OCI-LY1 (cell line): ENCODE measurements around the gene SLAIN2.

Experiments used
- H2AFZ ChIP-seq: fragments of 200-600 bp; sonication (generic), shearing (Covaris generic); 2 replicates; pipeline ENCODE4 v1.6.0; 2014; ENCODE audit warnings: antibody characterized with exemption, mild to moderate bottlenecking, low read length
- H3F3A ChIP-seq: fragments of 200-600 bp; sonication (generic), shearing (Covaris generic); 2 replicates; pipeline ENCODE4 v1.6.0; 2014; ENCODE audit warnings: mild to moderate bottlenecking, antibody characterized with exemption, low read length, moderate library complexity; ENCODE audit not compliant: insufficient read depth
- H3K27ac ChIP-seq: fragments of 200-600 bp; sonication (generic); 2 replicates; pipeline ENCODE4 v1.5.1; 2014; ENCODE audit warnings: low read length, mixed run types, mild to moderate bottlenecking, low read depth; ENCODE audit not compliant: poor library complexity, severe bottlenecking
- H3K27me3 ChIP-seq: fragments of 200-600 bp; sonication (generic); 2 replicates; pipeline ENCODE4 v1.6.0; 2014; ENCODE audit warnings: antibody characterized with exemption, mild to moderate bottlenecking, low read length, moderate library complexity; ENCODE audit not compliant: insufficient read depth
- H3K36me3 ChIP-seq: fragments of 200-600 bp; sonication (generic); 2 replicates; pipeline ENCODE4 v1.6.1; 2014; ENCODE audit warnings: mild to moderate bottlenecking, antibody characterized with exemption, low read length, moderate library complexity, mixed read lengths; ENCODE audit not compliant: insufficient read depth
- H3K4me1 ChIP-seq: fragments of 200-600 bp; sonication (generic); 2 replicates; pipeline ENCODE4 v1.5.1; 2014; ENCODE audit warnings: mild to moderate bottlenecking, low read length, moderate library complexity; ENCODE audit not compliant: insufficient read depth, severe bottlenecking
- H3K4me2 ChIP-seq: fragments of 200-600 bp; sonication (generic), shearing (Covaris generic); 2 replicates; pipeline ENCODE4 v1.6.1; 2014; ENCODE audit warnings: low read length
- H3K4me3 ChIP-seq: fragments of 200-600 bp; sonication (generic); 2 replicates; pipeline ENCODE4 v1.5.1; 2014; ENCODE audit warnings: low read length, low read depth, mild to moderate bottlenecking, mixed read lengths; ENCODE audit not compliant: poor library complexity, severe bottlenecking
- H3K79me2 ChIP-seq: fragments of 200-600 bp; shearing (Covaris generic); 2 replicates; pipeline ENCODE4 v1.6.1; 2016; ENCODE audit warnings: mixed run types, low read length, mixed read lengths; ENCODE audit not compliant: insufficient read depth
- H3K9ac ChIP-seq: fragments of 200-600 bp; sonication (generic), shearing (Covaris generic); 2 replicates; pipeline ENCODE4 v1.6.1; 2014; ENCODE audit warnings: mild to moderate bottlenecking, low read length, mixed read lengths
- H3K9me2 ChIP-seq: fragments of 200-600 bp; sonication (generic), shearing (Covaris generic); 2 replicates; pipeline ENCODE4 v1.6.1; 2014; ENCODE audit warnings: low read depth, mild to moderate bottlenecking, low read length, mixed read lengths
- H3K9me3 ChIP-seq: fragments of 200-600 bp; shearing (Covaris generic); 2 replicates; pipeline ENCODE4 v1.6.1; 2014; ENCODE audit warnings: low read length, mixed read lengths
- H4K20me1 ChIP-seq: fragments of 200-600 bp; sonication (generic), shearing (Covaris generic); 2 replicates; pipeline ENCODE4 v1.6.0; 2016; ENCODE audit warnings: mild to moderate bottlenecking, low read length; ENCODE audit not compliant: insufficient read depth
- CTCF ChIP-seq: fragments of 200-600 bp; sonication (generic), shearing (Covaris generic); IDR thresholded peaks from 2 replicates; pipeline ENCODE4 v1.5.1; 2017; ENCODE audit warnings: mild to moderate bottlenecking, antibody characterized with exemption, low read length, moderate library complexity, mixed read lengths
- EZH2 ChIP-seq: fragments of 200-600 bp; sonication (generic), shearing (Covaris generic); IDR thresholded peaks from 2 replicates; pipeline ENCODE4 v1.8.0; 2017; ENCODE audit warnings: borderline replicate concordance, mixed run types, mild to moderate bottlenecking, antibody characterized with exemption, low read length, moderate library complexity, mixed read lengths

The SLAIN2 gene

GRCh38 chr4:48445704-48446103 lies 104.4 kb downstream of the SLAIN2 start:
- no peak overlapping the region for H3K27ac ChIP-seq
- H3K27me3 ChIP-seq: no peaks in the 10 kb centered on the region
- no peak overlapping the region for H3K9ac ChIP-seq
- no peaks in the 10 kb centered on the region for H3K9me3 ChIP-seq
- H3K36me3 ChIP-seq: no peaks in the 10 kb centered on the region
- H3K9me2 ChIP-seq: no peaks in the 10 kb centered on the region
- no peak overlapping the region for H3K4me2 ChIP-seq
- TF ChIP-seq CTCF: no peak
- no peak overlapping the region for H3K4me3 ChIP-seq
- no peaks in the 10 kb centered on the region for H4K20me1 ChIP-seq
- H3K79me2 ChIP-seq: no peaks in the 10 kb centered on the region
- no peak overlapping the region for H2AFZ ChIP-seq
- no peaks in the 10 kb centered on the region for H3F3A ChIP-seq
- H3K4me1 ChIP-seq: no peaks in the 10 kb centered on the region

GRCh38 chr4:48446642-48447041 lies 105.3 kb downstream of the SLAIN2 start:
- Histone ChIP-seq H4K20me1 (no peaks in the 10 kb centered on the region), H3K9me2 (no peaks in the 10 kb centered on the region), H3K27me3 (no peaks in the 10 kb centered on the region), H3K4me1 (no peaks in the 10 kb centered on the region), H2AFZ (no peak overlapping the region), H3K9me3 (no peaks in the 10 kb centered on the region), H3K36me3 (no peaks in the 10 kb centered on the region), H3K4me3 (no peak overlapping the region), H3K27ac (no peak overlapping the region), H3K4me2 (no peak overlapping the region), H3F3A (no peaks in the 10 kb centered on the region), H3K9ac (no peak overlapping the region), H3K79me2 (no peaks in the 10 kb centered on the region)
- TF ChIP-seq EZH2 (no peak), CTCF (no peak)

GRCh38 chr4:48449151-48449550 lies 107.8 kb downstream of the SLAIN2 start:
- no peaks in the 10 kb centered on the region for H3K36me3 ChIP-seq
- H3K27me3 ChIP-seq: no peaks in the 10 kb centered on the region
- H3K4me2 ChIP-seq: no peak overlapping the region
- H3K27ac ChIP-seq: no peak overlapping the region
- no peak overlapping the region for H2AFZ ChIP-seq
- no peaks in the 10 kb centered on the region for H3K79me2 ChIP-seq
- no peak overlapping the region for H3K9ac ChIP-seq
- H3K4me3 ChIP-seq: no peak overlapping the region
- H3K9me2 ChIP-seq: no peaks in the 10 kb centered on the region
- H3F3A ChIP-seq: no peaks in the 10 kb centered on the region
- no peak for TF ChIP-seq CTCF
- TF ChIP-seq EZH2: no peak
- H4K20me1 ChIP-seq: no peaks in the 10 kb centered on the region
- no peaks in the 10 kb centered on the region for H3K9me3 ChIP-seq
- no peaks in the 10 kb centered on the region for H3K4me1 ChIP-seq
